Measurements from ENCODE around the gene EHD1.
"Not testable (repeated sequence)": the region's sequence is repeated elsewhere in the genome, so short reads cannot be mapped to it uniquely, and the experiment has no call there.

EHD1 gene

GRCh38 chr11:64826578-64827450, 51.6 kb downstream of the EHD1 start:
- no peak for DNase-seq (ENCODE audit: low read depth, low spot score)

DNA sequence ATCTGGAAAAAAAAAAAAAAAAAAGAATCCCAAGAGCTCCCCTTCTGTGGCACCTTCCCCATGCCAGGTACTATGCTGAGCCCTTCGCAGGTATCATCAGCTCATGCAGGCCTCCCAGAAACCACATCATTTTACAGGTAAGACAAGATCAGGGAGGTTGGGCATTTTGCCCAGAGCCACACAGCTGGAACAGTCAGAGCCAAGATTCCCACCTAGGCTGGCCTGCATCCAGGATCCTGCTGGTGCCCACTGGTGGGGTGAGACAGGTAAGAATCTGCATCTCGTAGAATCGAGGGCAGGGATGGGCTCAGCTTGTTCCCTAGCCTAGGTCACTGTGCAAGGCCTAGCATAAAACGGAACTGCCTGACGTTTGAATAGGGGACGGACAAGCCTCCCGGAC, 52.4 kb downstream of the EHD1 start:
- DNase-seq (ENCODE audit: low read depth, low spot score), result no peak

DNA sequence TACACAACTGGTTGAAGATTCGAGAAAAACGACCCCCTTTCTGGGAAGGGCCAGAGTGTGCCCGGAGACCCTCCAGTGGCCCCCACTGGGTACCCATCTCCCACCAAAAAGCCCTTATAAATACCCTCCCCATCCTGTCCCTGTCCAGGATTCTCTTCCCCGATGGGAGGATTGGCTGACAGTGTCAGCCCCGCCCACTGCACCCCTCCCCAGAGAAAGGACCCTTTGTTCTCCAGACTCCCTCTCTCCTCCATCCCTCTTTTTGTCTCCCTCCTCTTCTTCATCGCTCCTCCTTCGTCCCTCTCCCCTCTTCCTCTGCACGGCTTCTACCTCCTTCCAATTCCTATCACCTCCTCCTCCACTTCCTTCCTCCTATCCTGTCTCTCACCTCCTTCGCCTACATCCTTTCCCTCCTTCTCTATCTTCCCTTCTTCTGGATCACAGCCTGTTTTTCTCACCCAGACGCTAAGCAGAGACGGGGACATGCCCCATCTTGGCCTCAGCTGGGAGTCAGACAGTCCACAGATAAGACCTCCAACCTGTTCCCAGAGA, 54.8 kb downstream of the EHD1 start:
- no peak for DNase-seq (ENCODE audit: low read depth, low spot score)

- DNase-seq (ENCODE audit: low read depth, low spot score), result no peak
Observed at GRCh38 chr11:64817476-64817875, 60.9 kb downstream of the EHD1 start.

DNA sequence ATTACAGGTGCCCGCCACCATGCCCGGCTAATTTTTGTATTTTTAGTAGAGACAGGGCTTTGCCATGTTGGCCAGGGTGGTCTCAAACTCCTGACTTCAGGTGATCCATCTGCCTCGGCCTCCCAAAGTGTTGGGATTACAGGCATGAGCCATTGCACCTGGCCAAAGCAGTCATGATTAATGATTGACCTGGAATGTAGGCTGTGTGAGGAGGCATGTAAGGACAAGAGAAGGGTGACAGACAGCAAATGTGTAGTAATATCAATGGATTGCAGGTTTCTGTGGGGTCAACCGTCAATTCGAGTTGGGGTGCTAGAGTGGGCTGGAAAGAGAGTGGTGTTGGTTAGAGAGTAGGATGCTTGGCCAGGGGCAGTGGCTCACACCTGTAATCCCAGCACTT, 63.0 kb downstream of the EHD1 start:
- DNase-seq (ENCODE audit: low read depth, low spot score), result not testable (repeated sequence)

- DNase-seq (ENCODE audit: low read depth, low spot score), result no peak
Observed at GRCh38 chr11:64814712-64815187, 63.7 kb downstream of the EHD1 start.

- no peak for DNase-seq (ENCODE audit: low read depth, low spot score)
Observed at GRCh38 chr11:64813826-64814225, 64.6 kb downstream of the EHD1 start.

DNA sequence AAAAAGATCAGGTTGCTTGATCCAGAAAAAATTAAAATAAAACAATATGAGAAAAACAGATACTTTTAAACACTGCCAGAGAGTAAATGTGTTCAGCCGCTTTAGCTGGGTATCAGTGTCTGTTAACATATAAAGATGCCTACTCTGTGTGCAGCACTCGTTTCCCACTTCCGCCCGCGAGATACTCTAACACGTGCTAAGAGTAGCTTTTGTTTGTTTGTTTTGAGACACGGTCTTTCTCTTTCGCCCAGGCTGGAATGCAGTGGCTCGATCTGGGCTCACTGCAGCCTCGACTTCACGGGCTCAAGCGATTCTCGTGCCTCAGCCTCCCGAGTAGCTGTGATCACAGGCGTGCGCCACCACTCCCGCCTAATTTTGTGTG, 67.5 kb downstream of the EHD1 start:
- no peak for DNase-seq (ENCODE audit: low read depth, low spot score)

DNA sequence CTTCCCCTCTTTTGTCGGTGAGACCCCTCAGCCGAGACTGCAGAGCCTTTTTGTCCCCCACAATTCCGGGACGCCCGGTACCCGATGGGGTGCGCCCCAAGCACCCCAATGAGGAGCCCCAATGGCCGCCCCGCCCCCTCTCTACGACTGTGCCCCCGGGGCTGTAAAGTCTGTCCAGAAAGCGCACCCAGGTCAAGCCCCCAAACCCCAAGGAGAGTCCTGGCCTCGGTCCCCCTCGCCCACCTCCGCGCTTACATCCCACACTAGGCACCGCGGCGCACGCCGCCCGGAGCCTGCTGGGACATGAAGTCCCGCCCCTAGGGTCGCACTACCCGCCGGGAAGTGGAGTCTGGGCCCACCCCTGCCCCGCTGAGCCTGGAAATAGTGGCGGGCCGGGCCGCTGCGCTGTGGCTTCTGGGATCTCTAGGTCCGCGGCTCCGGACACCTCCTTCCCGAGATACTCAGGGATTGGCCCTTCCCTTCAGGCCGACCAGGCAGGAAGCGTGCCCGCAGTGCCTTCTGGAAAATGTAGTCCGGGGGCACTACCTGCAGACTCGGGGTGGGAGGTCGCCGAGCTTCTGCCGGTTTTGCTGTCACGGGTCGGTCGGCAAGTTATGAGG, 68.0 kb downstream of the EHD1 start, which contains the start of gene MEN1:
TSS of gene MEN1 (minus strand) at position 281 of the 620 bp plus-strand sequence. CDS start 442 bp downstream, outside the sequence.
- DNase-seq (ENCODE audit: low read depth, low spot score), result peak; percentile 57

DNA sequence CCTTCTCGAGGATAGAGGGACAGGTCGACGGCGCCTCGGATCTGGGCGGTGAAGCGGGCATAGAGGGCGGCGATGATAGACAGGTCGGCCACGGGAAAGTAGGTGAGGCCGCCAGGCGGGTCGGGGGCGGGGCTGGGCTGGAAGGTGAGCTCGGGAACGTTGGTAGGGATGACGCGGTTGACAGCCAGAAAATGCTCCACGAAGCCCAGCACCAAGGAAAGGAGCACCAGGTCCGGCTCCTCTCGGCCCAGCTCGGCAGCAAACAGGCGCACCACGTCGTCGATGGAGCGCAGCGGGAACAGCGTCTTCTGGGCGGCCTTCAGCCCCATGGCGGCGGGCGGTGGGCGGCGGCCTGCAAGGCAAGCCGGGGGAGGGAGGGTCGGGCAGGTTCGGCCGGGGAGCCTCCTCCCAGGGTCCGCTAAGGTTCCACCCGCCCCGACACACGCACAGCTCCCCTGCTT, 68.6 kb downstream of the EHD1 start:
- DNase-seq (ENCODE audit: low read depth, low spot score), result no peak

- DNase-seq (ENCODE audit: low read depth, low spot score), result no peak
Observed at GRCh38 chr11:64805481-64805880, 72.9 kb downstream of the EHD1 start.

- DNase-seq (ENCODE audit: low read depth, low spot score), result no peak
Observed at GRCh38 chr11:64804346-64805210, 73.8 kb downstream of the EHD1 start.

DNA sequence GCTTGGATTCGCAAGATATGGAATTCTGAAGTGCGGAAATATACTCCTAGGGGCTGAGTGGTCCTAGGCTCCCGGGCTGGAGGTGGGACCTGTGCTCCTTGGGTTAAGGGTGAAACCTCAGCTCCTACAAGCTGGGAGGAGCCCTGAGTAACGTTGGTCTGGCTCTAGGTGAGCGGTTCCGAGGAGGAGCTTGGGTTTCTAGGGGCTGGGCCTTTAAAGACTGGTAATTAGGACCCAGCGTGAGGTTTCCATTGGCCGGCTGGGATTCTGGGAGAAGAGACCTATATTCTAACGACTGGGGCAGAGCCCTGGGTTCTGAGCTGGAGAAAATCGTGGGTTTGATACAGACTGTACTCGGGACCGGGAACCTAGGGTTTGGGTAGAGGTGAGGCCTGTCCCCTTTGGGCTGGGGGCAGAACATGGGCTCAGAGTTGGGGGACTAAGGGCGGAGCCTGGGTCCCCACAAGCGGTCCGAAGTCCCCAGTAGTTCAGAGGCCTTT, 74.5 kb downstream of the EHD1 start:
- DNase-seq (ENCODE audit: low read depth, low spot score), result no peak

GRCh38 chr11:64803158-64803845, 75.1 kb downstream of the EHD1 start, which contains the start of gene MAP4K2:
TSS of gene MAP4K2 (minus strand) at chr11:64803214. CDS start at chr11:64803149, 65 bp downstream.
- DNase-seq (ENCODE audit: low read depth, low spot score), result peak; percentile 67

- DNase-seq (ENCODE audit: low read depth, low spot score), result no peak
Observed at GRCh38 chr11:64802370-64803157, 75.9 kb downstream of the EHD1 start.
